Activated CD4-positive, alpha-beta T cell treated with anti-CD3 and anti-CD28 coated beads, Interleukin-2, amount 50 U/mL, for 4 hours (primary cell): Measurements from ENCODE around the gene NHERF1.

Experiments
- DNase-seq, 2 experiments: peaks; one replicate each; pipeline ENCODE4 v3.0.0-alpha.2; 2020

NHERF1 gene

DNA sequence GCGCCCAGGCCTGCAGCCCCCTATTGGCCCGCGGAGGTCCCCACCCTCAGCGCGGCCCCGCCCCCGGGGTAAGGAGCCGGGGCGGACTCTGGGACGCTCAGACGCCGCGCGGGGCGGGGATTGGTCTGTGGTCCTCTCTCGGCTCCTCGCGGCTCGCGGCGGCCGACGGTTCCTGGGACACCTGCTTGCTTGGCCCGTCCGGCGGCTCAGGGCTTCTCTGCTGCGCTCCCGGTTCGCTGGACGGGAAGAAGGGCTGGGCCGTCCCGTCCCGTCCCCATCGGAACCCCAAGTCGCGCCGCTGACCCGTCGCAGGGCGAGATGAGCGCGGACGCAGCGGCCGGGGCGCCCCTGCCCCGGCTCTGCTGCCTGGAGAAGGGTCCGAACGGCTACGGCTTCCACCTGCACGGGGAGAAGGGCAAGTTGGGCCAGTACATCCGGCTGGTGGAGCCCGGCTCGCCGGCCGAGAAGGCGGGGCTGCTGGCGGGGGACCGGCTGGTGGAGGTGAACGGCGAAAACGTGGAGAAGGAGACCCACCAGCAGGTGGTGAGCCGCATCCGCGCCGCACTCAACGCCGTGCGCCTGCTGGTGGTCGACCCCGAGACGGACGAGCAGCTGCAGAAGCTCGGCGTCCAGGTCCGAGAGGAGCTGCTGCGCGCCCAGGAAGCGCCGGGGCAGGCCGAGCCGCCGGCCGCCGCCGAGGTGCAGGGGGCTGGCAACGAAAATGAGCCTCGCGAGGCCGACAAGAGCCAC is at the start of gene NHERF1:
NHERF1 (plus strand) TSS at position 100 of the 750 bp plus-strand sequence; CDS start at position 319, 219 bp downstream.
- DNase-seq: peak; percentile 86 to 88

DNA sequence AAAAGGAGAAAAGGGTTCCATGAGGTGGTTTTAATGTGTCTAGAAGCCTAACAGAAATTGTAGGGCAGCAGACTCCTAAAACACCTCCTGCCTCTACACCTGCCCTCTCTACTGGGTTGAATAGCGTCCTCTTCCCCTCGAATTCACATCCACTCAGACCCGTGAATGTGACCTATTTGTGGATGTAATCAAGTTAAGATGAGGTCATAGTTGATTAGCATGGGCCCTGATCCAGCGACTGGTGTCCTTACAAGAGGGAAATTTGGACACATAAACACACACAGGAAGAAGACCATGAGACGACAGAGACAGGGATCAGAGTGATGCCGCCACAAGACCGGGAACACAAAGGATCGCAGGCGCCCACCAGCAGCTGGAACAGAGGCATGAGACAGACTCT is 49.2 kb upstream of the NHERF1 start:
- DNase-seq: no peak

DNA sequence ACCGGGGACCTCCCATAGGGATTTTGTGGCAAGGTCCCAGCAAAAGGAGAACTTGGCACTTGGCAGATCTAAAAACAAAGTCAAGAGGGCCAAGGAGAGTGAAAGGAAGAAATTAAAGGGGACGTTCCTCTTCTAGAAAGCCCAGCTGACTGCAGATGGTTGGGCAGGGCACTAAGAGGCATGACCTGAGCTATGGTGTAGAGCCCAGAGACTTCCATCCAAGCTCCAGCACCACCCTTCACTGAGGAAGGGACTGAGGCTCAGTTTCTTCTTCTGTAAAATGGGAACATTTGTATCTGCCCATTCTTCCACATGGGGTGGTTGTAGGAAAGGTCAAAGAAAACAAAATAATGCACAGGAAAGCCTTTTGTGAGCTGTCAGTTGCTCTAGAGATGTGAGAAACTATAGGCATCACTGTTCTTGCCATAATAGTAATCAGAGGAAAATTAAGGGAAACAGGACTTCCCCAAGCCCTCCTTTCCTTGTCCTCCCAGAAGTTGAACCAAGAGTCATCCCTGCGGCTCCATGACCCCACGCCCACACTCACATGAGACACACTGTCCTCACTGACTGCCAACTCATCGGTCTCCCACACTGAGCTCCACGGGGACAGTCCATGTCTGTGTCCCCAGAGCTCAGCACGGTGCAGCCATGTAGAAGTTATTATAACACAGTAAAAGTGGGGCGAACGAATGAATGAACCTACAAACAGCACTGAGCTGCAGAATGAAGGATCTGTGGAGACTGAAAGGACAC is 46.1 kb upstream of the NHERF1 start:
- no peak for DNase-seq

DNA sequence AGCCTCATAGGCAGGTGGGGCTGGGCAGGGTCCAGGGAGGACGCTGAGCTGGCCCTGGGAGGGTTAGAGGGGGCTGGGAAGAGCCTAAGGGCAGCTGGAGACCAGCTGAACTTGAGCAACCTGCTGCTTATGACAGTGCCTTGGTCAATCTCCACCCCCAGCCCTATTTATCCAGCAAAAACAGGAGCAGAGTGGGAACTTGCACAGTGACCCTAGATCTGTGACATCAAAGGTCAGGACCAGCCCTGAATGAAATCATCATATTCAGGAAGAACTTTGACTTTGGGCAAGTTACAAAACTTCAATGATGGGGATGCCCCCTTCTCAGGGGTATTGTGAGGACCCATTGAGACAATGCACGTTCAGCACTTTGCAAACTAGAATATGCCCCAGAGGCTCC is 45.1 kb upstream of the NHERF1 start:
- DNase-seq: no peak

DNA sequence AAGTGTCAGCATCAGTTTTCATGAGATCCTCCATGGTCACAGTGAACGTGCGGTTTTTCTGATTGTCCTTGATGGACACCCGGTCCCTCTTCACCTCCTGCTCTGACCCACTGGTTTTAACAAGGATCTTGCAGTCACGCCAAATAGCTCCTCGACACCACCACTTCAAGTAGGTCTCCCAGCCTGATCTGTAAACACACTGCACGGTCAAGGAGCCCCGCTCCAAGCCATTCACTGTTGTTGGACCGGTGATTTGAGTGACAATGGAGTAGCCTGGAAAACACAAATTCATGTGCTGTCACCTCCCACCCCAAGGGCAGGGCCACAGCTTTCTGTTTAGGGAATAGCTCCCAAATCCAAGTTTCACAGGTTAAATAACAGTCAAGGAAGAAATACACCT is 43.9 kb upstream of the NHERF1 start:
- no peak for DNase-seq

DNA sequence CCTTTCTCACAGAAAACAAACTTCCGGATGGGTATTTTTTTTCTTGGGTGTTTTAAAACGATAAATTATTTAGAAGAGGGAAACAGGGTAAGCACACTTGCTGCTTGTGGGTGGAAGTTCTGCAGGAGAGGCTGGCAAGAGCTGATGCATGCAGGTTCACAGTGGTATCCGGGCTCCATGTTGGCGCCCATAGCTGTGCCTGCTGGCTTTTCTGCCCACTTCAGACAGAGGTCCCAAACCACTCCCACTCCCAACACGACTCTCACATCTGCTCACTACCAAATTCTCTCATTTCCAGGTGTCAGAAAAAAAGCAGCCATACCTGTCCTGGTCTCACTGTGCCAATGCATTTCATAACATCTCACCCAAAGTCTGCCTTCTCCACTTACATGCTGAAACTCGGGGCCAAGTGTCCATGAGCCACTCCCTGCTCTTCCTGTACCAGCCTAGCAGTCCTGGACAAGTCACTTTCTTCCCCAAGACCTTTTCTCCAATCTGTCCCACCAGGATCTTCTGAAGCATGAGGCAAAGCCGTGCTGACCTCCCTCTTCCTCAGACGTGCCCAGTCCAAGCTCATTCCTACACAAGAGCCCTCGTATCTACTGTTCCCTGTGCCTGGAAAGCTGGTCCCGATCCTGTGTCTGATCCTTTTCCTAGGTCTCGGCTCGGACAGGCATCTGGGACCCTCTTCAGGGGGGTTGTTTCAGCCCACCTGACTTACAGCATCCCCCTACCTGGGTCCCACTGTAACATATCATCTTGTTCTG is 37.2 kb upstream of the NHERF1 start:
- DNase-seq: no peak

DNA sequence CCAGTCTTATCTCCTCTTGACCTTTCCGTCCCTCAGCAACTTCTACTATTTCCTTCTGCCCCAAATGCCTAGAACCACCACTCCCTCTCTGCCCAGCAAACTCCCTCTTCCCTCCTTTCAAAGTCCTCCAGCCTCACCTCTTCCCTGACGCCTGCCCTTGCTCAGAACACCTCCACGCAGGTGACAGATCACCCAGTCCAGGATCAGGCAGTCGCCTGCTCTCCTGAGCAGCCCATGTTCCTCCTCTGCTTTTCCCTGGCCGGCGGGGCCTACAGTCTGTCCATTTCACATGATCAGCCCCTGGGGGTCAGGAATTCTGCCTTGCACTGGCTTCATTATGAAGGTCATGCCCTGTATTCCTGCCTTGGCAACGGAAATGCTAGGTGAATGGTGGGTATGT is 36.1 kb upstream of the NHERF1 start:
- no peak for DNase-seq

DNA sequence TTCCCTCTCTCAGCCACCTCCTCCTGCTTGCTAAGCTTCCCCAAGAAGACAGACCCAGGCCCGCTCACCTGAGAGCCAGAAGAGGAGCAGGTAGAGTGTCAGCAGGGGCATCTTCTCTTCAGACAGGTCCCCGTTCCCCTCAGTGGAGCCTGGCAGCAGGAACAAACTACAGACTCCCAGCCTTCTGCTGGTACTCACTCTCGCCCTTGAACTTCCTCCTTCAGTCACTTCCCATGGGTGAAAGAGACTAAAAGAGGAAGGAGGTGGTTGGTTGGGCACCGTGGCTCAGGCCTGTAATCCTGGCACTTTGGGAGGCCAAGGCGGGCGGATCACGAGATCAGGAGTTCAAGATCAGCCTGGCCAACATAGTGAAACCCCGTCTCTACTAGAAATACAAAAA is 35.7 kb upstream of the NHERF1 start, which contains the start of gene CD300LF:
CD300LF (minus strand) TSS at position 168 of the 400 bp plus-strand sequence; CDS start at position 111, 57 bp downstream.
- DNase-seq: no peak

DNA sequence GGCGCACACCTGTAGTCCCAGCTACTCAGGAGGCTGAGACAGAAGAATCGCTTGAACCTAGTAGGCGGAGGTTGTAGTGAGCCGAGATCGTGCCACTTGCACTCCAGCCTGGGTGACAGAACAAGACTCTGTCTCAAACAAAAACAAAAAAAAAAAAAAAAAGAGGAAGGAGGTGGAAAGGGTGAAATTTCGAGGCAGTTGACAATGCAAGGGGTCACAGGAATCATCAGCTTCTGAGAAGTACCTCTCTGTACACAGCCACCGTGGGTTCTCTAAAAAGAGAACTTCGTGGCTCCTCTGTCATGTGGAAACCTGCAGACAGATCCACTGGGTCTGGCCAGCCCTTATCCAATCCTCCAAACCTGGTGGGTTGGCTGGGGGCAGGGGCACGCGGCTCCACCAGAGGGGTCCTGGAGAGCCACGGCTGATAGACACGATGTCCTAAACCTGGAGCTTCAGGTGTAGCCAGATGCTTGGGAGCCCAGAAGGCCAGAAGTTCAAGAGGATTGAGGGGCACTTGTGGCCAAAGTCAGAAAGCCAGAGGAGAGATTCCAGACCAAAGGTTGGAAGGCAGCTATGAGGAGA is 35.2 kb upstream of the NHERF1 start:
- DNase-seq: no peak

DNA sequence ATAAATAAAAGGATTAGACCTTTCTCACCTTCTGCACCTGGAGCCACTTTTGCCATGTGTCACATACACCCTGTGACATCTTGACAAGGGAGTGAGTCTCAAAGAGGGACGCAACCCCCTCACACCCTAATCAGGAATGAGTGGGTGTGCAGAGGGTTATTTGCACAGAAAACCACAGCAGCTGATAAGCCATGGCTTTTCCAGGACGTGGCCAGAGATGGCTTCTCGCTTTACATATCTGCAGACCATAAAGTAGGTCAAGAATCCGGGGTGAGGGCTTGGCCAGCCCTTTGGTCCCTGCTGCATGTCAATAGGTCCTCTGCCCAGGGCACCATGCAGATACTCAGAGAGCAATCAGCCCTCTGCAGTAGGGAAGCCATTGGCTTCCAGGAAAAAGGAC is 33.3 kb upstream of the NHERF1 start:
- no peak for DNase-seq

DNA sequence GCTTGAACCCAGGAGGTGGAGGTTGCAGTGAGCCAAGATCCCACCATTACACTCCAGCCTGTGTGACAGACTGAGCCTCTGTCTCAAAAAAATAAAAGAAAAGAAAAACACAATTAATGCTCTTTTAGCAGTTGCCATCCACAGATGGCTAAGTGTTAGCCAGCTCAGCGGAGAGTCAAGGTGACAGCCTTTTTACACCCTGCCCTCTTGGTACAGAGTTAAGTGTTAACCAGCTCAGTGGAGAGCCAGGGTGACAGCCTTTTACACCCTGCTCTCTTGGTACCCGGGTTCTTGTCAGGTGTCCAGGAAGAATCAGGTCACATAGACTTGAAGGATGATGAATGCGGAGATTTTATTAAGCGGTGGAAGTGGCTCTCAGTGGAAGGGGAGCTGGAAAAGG is 27.9 kb upstream of the NHERF1 start:
- no peak for DNase-seq

DNA sequence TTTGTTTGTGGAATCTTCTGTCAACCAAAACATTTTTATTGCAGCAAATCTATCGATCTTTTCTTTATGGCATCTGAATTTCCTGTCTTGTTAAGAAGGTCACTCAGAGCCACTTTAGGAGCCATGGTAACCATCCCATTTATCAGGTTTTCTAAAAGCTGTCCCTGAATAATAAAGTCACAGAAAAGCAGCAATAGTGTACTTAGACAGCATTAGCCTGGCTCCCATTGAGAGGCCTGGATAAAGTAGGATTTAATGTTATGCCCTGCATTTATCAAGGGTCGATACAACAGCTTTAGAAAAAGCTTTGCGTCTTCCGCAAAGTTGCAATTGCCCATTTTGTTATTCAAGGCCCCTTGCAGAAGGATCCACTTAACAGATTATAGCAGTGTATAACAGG is 25.6 kb upstream of the NHERF1 start:
- DNase-seq: no peak

DNA sequence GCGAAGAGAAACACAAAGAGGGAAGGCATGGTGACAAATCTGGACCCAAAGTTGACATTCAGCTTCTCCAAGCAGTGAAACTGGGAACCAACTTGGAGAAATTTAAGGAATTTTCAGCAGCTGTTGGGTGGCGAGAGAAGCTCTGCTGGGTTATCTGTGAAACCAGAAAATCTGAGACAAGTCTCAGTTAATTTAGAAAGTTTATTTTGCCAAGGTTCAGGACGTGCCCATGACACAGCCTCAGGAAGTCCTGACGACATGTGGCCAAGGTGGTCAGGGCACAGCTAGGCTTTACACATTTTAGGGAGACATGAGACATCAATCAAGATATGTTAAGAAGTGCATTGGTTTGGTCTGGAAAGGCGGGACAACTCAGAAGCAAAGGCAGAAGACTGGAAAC is 24.5 kb upstream of the NHERF1 start:
- no peak for DNase-seq

DNA sequence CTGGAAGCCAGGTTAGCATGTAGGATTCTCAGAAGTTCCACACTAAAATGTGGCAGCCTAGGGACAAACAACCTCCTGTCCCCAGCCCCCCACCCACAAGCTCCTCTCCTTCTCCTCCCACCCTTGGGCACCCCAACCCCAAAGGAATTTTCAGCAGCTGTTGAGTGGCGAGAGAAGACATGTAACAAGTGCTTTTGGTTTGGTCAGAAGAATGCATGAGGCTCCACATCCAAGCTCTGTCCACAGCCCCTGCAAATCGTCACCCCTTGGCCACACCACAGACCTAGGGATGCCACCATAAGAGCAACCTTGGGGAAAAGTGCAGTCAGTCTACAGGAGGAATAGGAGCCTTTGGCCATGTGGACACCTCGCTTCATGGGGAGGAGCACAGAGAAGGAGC is 23.3 kb upstream of the NHERF1 start:
- no peak for DNase-seq

DNA sequence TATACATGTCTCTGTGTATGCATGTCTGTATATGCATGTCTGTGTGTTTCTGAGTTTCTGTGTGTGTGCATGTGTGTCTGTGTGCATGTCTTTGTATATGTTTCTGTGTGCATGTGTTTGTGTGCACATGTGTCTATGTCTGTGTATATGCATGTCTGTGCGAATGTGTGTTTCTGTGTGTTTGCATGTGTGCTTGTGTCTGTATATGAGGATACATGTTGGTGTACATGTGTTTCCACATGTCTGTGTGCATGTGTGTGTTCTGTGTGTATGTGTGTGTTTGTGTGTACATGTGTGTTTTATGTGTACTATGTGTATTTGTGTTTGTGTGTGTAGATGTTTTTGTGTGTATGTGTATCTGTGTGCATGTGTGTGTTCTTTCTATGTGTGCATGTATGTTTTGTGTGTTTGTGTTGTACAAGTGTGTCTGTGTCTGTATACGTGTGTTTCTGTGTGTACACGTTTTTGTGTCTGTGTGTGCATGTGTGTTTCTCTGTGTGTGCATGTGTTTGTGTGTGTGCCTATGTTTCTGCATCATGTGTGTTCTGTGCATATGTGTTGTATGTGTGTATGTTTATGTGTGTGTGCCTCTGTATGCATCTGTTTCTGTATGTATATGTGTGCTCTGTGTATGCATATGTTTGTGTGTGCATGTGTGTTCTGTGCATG is 20.3 kb upstream of the NHERF1 start:
- DNase-seq: no peak

DNA sequence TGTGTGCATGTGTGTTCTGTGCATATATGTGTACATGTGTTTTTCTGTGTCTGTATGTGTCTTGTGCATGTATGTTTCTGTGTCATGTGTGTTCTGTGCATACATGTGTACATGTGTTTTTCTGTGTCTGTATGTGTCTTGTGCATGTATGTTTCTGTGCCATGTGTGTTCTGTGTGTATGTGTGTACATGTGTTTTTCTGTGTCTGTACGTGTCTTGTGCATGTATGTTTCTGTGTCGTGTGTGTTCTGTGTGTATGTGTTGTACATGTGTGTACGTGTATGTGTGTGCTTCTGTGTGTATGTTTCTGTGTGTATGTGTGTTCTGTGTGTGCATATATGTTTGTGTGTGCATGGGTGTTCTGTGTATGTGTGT is 19.7 kb upstream of the NHERF1 start:
- no peak for DNase-seq

DNA sequence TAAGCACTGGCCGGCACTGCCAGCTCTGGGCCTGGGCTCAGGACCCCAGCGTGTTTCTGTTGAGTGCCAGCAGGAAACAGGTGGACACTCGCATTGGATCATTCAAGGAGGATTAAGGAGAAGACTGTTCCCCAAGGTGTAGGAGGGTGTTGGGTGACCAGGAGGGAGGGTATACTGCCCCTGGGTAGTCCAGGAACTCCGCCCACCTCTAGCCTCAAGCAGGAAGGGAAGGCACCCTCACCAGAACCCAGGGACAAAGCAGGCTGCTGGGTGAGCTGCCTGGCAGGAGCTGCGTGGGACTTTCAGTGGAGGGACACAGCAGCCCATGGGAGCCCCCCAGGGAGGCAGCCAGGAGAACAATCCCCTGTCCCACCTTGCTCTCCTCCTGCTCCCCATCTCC is 19.1 kb upstream of the NHERF1 start:
- DNase-seq: no peak

DNA sequence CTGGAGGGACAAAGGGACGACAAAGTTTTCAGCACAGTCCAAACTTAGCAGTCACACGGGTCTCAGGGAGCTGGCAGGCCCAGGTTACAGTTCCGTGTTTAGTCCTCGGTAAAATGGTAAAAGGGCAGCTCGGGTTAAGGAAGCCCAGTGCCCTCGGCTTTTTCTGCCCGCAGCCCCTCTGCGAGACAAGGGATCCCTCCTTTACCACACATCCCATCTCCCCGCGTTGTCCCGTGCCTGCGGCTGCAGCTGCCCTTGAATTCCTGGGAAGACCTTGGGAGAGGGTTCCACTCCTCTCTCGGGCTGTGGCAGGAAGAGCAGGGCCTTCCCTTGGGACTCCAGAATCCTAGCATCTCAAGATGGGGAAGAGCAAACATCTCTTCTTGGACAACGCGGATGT is 18.6 kb upstream of the NHERF1 start:
- no peak for DNase-seq

DNA sequence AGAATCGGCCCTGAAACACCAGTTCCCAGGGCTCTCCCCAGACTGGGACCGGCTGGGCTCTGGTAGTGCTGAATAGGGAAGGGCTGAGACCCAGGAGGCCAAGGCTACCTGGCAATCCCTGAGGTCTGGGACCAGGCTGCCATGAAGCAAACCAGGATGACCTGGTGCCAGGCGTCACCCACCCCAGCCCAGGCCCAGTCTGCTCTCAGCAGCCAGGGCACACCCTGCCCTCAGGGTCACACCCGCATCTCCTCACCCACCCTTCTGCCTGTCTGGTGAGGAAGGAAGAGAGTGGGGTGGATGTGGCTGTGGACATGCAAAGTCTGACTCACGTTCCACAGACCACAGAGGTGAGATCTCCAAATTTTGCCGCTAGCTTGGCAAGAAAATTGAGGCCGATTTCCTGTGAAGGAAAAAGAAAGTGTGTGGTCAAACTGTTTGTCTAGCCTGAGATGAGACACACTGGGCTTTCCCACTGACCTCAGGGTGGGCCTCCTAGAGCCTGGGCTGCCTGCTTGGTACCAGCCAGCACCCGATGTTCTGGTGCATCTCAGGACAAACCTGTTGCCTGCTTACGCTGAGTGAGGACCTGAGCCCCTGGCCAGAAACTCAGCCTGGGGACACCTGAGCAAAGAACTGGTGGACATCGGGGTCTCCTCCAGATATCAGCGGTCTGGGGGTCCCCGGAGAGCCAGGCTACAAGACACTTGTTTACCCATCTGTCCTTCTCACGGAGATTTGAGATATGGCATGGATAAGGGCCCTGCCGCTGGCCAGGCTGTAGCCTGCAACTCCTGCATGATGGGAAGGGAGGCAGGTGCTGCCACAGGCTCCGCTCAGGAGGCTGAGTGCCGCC is 17.7 kb upstream of the NHERF1 start:
- DNase-seq: peak in 1 of 2 experiments; percentile 50

DNA sequence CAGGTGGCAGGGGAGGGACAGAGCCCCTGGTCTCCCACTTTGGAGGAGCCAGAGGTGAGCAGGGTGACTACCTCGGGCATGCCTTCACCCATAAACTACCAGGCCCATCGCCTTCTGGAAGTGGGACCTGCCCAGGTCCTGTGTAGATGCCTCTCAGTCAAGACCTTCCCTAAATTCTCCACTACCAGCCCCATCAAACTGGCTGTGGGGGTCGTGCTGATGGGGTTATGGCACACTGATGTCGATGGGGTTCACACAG is 17.2 kb upstream of the NHERF1 start:
- DNase-seq: no peak

DNA sequence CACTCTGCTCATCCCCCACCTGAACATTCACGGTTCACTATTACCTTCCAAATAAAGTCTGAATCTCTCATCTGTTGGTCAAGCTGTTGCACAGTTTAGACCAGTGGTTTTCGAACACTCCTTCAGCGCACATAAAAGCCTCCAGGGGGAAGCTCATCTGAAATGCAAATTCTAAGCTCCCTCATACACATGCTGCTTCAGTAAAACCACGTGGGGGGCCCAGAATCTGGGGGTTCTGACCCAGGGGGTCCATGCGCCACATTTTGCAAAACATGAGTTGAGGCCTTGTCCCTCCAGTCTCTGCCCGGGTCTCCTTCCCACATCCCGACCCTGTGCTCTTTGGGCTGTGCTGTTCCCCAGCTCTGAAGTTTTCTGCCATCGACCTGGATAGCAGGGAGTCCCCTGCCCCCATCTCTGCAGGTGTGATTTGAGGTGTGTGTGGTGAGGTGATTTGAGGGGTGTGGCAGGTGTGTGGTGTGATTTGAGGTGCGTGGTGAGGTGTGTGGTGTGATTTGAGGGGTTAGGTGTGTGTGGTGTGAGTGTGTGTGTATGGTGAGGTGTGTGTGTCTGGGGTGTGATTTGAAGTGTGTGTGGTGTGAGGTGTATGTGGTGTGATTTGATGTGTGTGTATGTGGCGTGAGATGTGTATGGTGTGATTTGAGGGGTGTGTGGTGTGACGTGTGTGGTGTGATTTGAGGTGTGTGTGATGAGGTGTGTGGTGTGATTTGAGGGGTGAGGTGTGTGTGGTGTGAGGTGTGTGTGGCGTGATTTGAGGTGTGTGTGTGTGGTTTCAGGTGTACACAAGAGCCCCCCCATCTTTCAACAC is 16.2 kb upstream of the NHERF1 start:
- DNase-seq: no peak
